ENCODE measurements around the gene SHANK1.

Gene SHANK1

GRCh38 chr19:50657712-50658440 is 61.7 kb downstream of the SHANK1 start:
- TF ChIP-seq, protein P1, sequence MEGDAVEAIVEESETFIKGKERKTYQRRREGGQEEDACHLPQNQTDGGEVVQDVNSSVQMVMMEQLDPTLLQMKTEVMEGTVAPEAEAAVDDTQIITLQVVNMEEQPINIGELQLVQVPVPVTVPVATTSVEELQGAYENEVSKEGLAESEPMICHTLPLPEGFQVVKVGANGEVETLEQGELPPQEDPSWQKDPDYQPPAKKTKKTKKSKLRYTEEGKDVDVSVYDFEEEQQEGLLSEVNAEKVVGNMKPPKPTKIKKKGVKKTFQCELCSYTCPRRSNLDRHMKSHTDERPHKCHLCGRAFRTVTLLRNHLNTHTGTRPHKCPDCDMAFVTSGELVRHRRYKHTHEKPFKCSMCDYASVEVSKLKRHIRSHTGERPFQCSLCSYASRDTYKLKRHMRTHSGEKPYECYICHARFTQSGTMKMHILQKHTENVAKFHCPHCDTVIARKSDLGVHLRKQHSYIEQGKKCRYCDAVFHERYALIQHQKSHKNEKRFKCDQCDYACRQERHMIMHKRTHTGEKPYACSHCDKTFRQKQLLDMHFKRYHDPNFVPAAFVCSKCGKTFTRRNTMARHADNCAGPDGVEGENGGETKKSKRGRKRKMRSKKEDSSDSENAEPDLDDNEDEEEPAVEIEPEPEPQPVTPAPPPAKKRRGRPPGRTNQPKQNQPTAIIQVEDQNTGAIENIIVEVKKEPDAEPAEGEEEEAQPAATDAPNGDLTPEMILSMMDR (IDR thresholded peaks at IDR 0.05; ENCODE audit: low read depth, low read length, missing control alignments): no peak
- no peak overlapping the region for H3K4me3 ChIP-seq (ENCODE audit: low read depth, low read length)
- peak; percentile 60 for DNase-seq (ENCODE audit: low read depth)

- no peak for DNase-seq (ENCODE audit: low read depth)
- TF ChIP-seq, protein P1 (IDR thresholded peaks at IDR 0.05; ENCODE audit: low read depth, low read length, missing control alignments): no peak
- H3K4me3 ChIP-seq (ENCODE audit: low read depth, low read length): no peak overlapping the region
These were observed 62.4 kb downstream of the SHANK1 start for GRCh38 chr19:50657222-50657669.

DNA sequence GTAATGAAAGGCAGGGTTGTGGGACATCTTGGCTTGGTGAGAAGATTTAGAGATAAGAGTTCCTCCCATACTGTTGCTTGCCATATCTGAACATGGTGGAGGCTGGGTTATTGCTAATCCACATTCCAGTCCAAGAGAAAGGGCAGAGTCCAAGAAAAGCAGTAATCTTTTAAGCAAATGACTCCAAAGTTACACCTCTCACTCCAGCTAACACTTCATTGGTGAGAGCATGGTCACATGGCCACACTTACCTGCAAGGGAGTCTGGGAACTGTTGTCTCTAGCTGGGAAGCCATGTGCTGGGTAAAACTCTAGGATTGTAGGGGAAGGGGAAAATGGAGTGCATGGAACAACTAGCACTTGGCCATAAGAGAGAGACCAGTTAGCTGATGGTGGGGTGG is 64.7 kb downstream of the SHANK1 start:
- no peak overlapping the region for H3K4me3 ChIP-seq (ENCODE audit: low read depth, low read length)
- TF ChIP-seq, protein P1 (IDR thresholded peaks at IDR 0.05; ENCODE audit: low read depth, low read length, missing control alignments): no peak
- no peak for DNase-seq (ENCODE audit: low read depth)

DNA sequence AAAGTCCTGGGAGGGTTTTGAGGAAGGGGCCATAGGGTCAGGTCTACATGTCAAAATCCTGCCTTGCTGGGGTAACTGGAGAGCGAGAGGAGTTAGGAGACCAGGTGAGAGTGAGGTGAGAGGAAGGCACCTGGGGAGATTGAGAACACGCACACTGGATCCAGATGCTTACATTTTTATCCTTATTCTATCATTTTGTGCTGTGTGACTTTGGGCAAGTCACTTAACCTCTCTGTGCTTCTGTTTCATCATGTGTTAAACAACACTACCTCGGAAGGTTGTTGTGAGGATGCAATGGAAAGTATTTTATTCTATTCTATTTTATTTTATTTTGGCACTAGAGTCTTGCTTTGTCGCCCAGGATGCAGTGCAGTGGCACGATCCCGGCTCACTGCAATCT is 66.9 kb downstream of the SHANK1 start:
- no peak overlapping the region for H3K4me3 ChIP-seq (ENCODE audit: low read depth, low read length)
- TF ChIP-seq, protein P1 (IDR thresholded peaks at IDR 0.05; ENCODE audit: low read depth, low read length, missing control alignments): no peak

DNA sequence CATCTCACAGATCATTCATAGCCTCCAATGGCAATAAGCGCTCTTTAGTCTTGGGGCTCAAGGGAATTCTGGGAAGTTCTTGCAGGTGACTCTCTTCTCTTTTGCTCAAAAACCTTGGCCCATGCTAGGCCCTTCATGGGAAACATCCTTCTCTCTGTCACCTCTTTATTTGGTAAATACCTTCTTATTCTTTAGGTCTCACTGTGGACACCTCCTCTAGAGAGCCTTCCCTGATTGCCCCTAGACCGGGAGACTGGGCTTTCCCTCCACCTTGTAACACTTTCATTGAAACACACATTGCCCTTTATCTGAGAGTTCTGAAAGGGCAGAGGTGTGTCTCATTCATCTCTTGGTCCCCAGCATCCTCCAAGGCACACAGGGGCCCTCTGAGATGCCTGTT is 68.4 kb downstream of the SHANK1 start:
- TF ChIP-seq, protein P1 (IDR thresholded peaks at IDR 0.05; ENCODE audit: low read depth, low read length, missing control alignments): no peak
- H3K4me3 ChIP-seq (ENCODE audit: low read depth, low read length): no peak overlapping the region
- no peak for DNase-seq (ENCODE audit: low read depth)

More for the DNA sequence above, 66.9 kb downstream of the SHANK1 start:
- DNase-seq (ENCODE audit: low read depth): no peak

DNA sequence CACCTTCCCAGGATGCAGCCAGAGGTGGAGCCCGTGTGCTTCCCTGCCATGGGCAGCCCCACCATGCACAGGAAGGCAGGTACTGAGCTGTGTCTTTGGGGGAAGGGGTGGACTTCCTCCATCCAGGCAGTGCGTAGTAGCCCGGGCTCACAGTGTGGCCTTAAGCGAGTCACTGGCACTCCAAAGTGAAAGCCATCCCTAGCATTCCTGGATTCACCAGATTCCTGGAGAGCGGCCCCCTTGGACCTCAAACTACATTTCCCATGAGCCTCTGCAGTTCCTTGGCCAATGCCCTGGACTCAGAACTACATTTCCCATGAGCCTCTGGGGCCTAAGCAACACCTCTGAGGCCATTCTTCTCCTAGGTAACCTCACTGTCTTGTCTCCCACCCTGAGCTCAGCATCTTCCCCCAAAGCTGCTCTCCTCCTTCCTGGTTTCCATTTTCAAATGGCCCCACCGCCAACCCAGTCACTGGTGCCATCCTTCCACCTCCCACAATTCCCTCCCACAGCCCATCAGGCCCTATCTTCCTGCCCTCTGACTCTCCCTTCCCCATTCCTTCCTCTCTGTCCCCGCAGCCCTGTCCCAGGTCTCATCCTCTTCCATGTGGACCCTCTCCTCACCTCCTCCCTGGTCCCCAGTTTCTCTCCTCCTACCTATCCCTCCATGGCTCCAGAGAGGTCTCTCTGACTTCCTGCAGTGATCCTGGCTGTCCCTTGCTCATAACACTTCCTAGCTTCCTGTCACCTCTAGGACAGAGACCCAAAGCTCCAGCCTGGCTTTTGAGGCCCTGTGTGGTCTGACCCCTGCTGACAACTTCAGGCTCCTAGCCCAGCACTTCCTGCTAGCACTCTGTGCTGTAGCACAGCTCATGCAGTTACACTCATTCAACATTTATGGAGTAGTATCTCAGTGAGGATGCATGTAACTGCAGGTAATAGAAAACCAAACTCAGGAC is 69.9 kb downstream of the SHANK1 start, which contains the start of gene C19orf81:
Gene C19orf81, plus strand, starts transcription at position 13 of the 959 bp plus-strand sequence. Its CDS starts 0 bp downstream, at position 13.
- DNase-seq (ENCODE audit: low read depth): no peak
- no peak within 1 kb of the TSS for H3K4me3 ChIP-seq (ENCODE audit: low read depth, low read length)
- TF ChIP-seq, protein P1 (IDR thresholded peaks at IDR 0.05; ENCODE audit: low read depth, low read length, missing control alignments): no peak
